Occipital lobe (tissue), 2 donors: ENCODE results near the gene DNHD1. TPM values are rescaled to one million over a fixed set of nuclear protein-coding genes. Genes with fewer than 3 reads are reported as not detected.

Source experiments
- DNase-seq: peaks from one replicate; lab custom pipeline; 2025; lab: John Stamatoyannopoulos, UW
- total RNA-seq: library from RNA; depleted of rRNA; stranded (reverse); fragments of >200 nt; gene quantifications from one replicate; pipeline ENCODE4 v1.2.3, GENCODE V29; 2014

DNHD1 gene
- total RNA-seq, 1 donor from 2014 or later, result 3.4 TPM

- DNase-seq, result no peak
These were observed 32.2 kb downstream of the DNHD1 start for GRCh38 chr11:6529266-6529665.

- DNase-seq, result no peak
These were observed 33.8 kb downstream of the DNHD1 start for GRCh38 chr11:6530848-6531247.

GRCh38 chr11:6531267-6531752, 34.2 kb downstream of the DNHD1 start:
- DNase-seq, result no peak

GRCh38 chr11:6538456-6538855, 41.4 kb downstream of the DNHD1 start:
- no peak for DNase-seq

GRCh38 chr11:6538945-6539344, 41.9 kb downstream of the DNHD1 start:
- DNase-seq, result no peak

- DNase-seq, result no peak
These were observed 42.7 kb downstream of the DNHD1 start for GRCh38 chr11:6539748-6540268.

- DNase-seq, result no peak
These were observed 44.3 kb downstream of the DNHD1 start for GRCh38 chr11:6541356-6541755.

- DNase-seq, result no peak
These were observed 45.6 kb downstream of the DNHD1 start for GRCh38 chr11:6542727-6543126.

GRCh38 chr11:6544921-6545850, 48.1 kb downstream of the DNHD1 start:
- no peak for DNase-seq

GRCh38 chr11:6545917-6546605, 49.0 kb downstream of the DNHD1 start:
- no peak for DNase-seq

GRCh38 chr11:6546735-6547134, 49.7 kb downstream of the DNHD1 start:
- DNase-seq, result no peak

- DNase-seq, result no peak
These were observed 50.1 kb downstream of the DNHD1 start for GRCh38 chr11:6547177-6547576.

GRCh38 chr11:6548121-6548520, 51.0 kb downstream of the DNHD1 start:
- no peak for DNase-seq

GRCh38 chr11:6548641-6549040, 51.6 kb downstream of the DNHD1 start:
- no peak for DNase-seq

GRCh38 chr11:6553634-6554033, 56.6 kb downstream of the DNHD1 start:
- DNase-seq, result no peak

- DNase-seq, result no peak
These were observed 58.0 kb downstream of the DNHD1 start for GRCh38 chr11:6554828-6555706.

- DNase-seq, result no peak
These were observed 59.3 kb downstream of the DNHD1 start for GRCh38 chr11:6556139-6556949.

GRCh38 chr11:6557063-6557462, 60.0 kb downstream of the DNHD1 start:
- DNase-seq, result no peak

GRCh38 chr11:6557761-6558674, 60.9 kb downstream of the DNHD1 start:
- DNase-seq, result no peak
